ENCODE data around the gene CACNA2D1. TPM values are rescaled to one million over a fixed set of nuclear protein-coding genes. Genes with fewer than 3 reads are reported as not detected.

The CACNA2D1 gene
- total RNA-seq, 1 donor from 2014 or later = not detected

DNA sequence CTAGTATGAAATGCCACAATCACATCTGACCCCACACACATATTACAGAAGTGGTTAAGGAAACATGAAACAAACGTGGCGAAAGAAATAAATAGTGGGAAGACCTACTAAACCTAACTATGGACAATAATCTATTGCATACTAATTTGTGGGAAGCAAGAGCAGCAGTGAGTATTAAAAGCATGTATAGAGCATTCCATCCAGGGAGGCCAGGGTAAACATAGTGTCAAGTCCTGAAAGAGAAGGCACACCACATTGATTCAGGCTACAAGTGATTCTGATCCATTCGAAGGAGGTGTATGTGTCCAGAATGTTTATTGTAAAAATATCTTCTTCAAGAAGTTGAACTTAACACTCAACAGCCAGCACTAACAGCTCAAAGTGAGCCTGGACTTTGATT lies 29.2 kb downstream of the CACNA2D1 start:
- H3K27ac Mint-ChIP-seq = no peak overlapping the region
- H3K36me3 Mint-ChIP-seq (ENCODE audit: low read depth) = no peaks in the 10 kb centered on the region
- no peak for ATAC-seq (ENCODE audit: low read depth)
- H3K4me1 Mint-ChIP-seq = no peaks in the 10 kb centered on the region
- CTCF ChIA-PET = no interaction called here
- no peak overlapping the region for H3K4me3 Mint-ChIP-seq
- H3K27me3 Mint-ChIP-seq = no peaks in the 10 kb centered on the region
- POLR2A ChIA-PET = no interaction called here
- no peak for DNase-seq
- peaks cover 5% of the 10 kb centered on the region for H3K9me3 Mint-ChIP-seq
- TF ChIP-seq, protein P1, sequence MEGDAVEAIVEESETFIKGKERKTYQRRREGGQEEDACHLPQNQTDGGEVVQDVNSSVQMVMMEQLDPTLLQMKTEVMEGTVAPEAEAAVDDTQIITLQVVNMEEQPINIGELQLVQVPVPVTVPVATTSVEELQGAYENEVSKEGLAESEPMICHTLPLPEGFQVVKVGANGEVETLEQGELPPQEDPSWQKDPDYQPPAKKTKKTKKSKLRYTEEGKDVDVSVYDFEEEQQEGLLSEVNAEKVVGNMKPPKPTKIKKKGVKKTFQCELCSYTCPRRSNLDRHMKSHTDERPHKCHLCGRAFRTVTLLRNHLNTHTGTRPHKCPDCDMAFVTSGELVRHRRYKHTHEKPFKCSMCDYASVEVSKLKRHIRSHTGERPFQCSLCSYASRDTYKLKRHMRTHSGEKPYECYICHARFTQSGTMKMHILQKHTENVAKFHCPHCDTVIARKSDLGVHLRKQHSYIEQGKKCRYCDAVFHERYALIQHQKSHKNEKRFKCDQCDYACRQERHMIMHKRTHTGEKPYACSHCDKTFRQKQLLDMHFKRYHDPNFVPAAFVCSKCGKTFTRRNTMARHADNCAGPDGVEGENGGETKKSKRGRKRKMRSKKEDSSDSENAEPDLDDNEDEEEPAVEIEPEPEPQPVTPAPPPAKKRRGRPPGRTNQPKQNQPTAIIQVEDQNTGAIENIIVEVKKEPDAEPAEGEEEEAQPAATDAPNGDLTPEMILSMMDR (IDR thresholded peaks at IDR 0.05) = no peak
- intact Hi-C loops (cut with micrococcal nuclease) = no loop called here

DNA sequence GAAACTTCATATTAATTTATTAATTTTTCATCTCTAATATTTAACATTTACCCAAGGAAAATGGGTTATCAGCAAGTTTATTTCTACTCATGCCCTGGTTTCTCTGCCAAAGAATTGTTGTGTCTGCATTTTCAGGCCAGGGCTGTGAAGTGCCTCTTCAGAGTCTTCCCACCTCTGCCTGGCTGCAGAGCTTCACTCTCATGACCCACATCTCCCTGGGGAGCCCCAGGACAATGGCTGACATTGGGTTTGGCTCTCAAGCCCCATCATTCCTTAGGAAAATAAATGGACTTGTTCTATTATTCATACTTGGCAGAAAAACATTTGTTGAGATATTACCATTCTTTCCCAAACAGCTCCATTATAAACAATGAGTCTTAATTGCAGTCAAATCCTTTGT lies 30.3 kb downstream of the CACNA2D1 start:
- intact Hi-C loops (cut with micrococcal nuclease) = no loop called here
- H3K4me1 Mint-ChIP-seq = no peaks in the 10 kb centered on the region
- POLR2A ChIA-PET = no interaction called here
- no peak for ATAC-seq (ENCODE audit: low read depth)
- H3K4me3 Mint-ChIP-seq = no peak overlapping the region
- peaks cover 2% of the 10 kb centered on the region for H3K9me3 Mint-ChIP-seq
- TF ChIP-seq, protein P1 (IDR thresholded peaks at IDR 0.05) = no peak
- H3K36me3 Mint-ChIP-seq (ENCODE audit: low read depth) = no peaks in the 10 kb centered on the region
- no peak for DNase-seq
- H3K27ac Mint-ChIP-seq = no peak overlapping the region
- CTCF ChIA-PET = no interaction called here
- H3K27me3 Mint-ChIP-seq = no peaks in the 10 kb centered on the region

DNA sequence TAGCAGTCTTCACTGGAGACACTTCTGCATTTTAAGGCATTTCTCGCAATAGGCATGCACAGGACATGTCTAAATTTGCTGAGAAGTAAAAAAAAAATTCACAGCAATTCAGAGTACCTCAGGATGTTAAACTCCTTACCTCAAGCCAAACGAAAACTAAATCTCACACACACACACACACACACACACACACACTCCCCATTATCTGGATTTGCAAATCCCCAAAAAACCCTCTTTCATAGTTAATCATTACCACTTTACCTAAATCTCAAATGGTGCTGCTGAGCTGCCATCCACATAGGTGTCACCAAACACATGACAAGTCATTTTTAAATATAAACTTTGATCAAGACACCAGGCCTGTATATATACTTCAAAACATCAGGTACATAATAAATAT lies 31.8 kb downstream of the CACNA2D1 start:
- no peaks in the 10 kb centered on the region for H3K36me3 Mint-ChIP-seq (ENCODE audit: low read depth)
- H3K4me1 Mint-ChIP-seq = no peaks in the 10 kb centered on the region
- ChIA-PET CTCF (no interaction called here), POLR2A (no interaction called here)
- ATAC-seq (ENCODE audit: low read depth) (no peak), DNase-seq (no peak)
- intact Hi-C loops (cut with micrococcal nuclease) = loop anchor here (1.0 kb wide), 1 partner anchor 28 kb away; no protein-coding TSS in a partner anchor
- TF ChIP-seq, protein P1 (IDR thresholded peaks at IDR 0.05) = no peak
- H3K27me3 Mint-ChIP-seq = no peaks in the 10 kb centered on the region
- no peak overlapping the region for H3K4me3 Mint-ChIP-seq
- H3K9me3 Mint-ChIP-seq = no peaks in the 10 kb centered on the region
- H3K27ac Mint-ChIP-seq = no peak overlapping the region

DNA sequence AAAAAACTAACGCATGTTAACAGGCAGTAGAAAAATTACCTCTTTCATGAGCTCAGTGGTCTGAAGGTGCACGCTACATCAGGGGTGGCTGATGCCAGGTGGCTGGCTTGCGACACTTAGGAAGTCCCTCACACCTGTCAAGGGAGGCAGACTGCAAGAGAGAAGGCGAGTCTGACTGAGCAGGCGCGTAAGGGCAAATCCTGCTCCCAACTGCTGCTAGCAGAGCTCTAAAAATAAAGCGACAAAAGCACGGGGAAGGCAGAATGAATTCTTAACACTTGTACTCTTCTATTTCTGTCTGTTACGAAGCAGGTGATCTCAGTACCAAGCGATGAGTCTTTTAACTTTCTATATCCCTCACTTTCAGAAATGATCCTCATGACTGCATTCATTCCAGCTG lies 33.1 kb downstream of the CACNA2D1 start:
- ATAC-seq (ENCODE audit: low read depth) (no peak), DNase-seq (no peak)
- CTCF ChIA-PET = no interaction called here
- intact Hi-C loops (cut with micrococcal nuclease) = no loop called here
- no peak overlapping the region for H3K27ac Mint-ChIP-seq
- TF ChIP-seq, protein P1 (IDR thresholded peaks at IDR 0.05) = no peak
- H3K4me1 Mint-ChIP-seq = no peaks in the 10 kb centered on the region
- no peak overlapping the region for H3K4me3 Mint-ChIP-seq
- H3K36me3 Mint-ChIP-seq (ENCODE audit: low read depth) = no peaks in the 10 kb centered on the region
- H3K9me3 Mint-ChIP-seq = peaks cover 3% of the 10 kb centered on the region
- H3K27me3 Mint-ChIP-seq = no peaks in the 10 kb centered on the region
- POLR2A ChIA-PET = no interaction called here

DNA sequence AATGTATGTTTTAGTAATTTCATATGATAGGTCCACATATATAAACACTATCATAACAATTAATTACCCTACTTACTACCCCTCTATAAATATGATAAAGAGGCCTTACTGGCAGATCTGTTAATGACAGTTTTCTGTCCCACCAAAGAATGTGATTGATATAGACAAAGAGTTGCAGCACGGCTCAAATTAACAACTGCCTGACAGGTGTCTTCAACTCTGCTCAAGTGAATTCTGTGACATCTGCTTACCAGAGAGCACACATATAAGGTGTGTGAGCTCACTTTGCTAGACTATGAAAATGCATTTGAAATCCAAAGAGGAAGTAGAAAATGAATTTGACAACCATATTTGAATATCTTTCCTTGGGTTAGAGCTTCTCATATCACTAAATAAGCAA lies 36.6 kb downstream of the CACNA2D1 start:
- H3K4me3 Mint-ChIP-seq = no peak overlapping the region
- H3K36me3 Mint-ChIP-seq (ENCODE audit: low read depth) = no peaks in the 10 kb centered on the region
- peaks cover 9% of the 10 kb centered on the region for H3K9me3 Mint-ChIP-seq
- CTCF ChIA-PET = no interaction called here
- H3K4me1 Mint-ChIP-seq = no peaks in the 10 kb centered on the region
- ATAC-seq (ENCODE audit: low read depth) = no peak
- DNase-seq = no peak
- H3K27me3 Mint-ChIP-seq = no peaks in the 10 kb centered on the region
- POLR2A ChIA-PET = no interaction called here
- TF ChIP-seq, protein P1 (IDR thresholded peaks at IDR 0.05) = no peak
- no peak overlapping the region for H3K27ac Mint-ChIP-seq
- intact Hi-C loops (cut with micrococcal nuclease) = no loop called here
